IPS-15b (cell line): ENCODE data around the gene RPL27.
A peak's percentile ranks its signal among the peaks of the same experiment; 100 is the strongest.
"Not testable (repeated sequence)": the region's sequence is repeated elsewhere in the genome, so short reads cannot be mapped to it uniquely, and the experiment has no call there.

ENCODE experiments used
- H3K27me3 ChIP-seq: one replicate; pipeline ENCODE4 v1.6.1; 2013; ENCODE audit warnings: low read length; ENCODE audit not compliant: control insufficient read depth, insufficient read depth
- H3K36me3 ChIP-seq: one replicate; pipeline ENCODE4 v1.6.1; 2013; ENCODE audit warnings: low read length; ENCODE audit not compliant: control insufficient read depth, insufficient read depth
- H3K4me1 ChIP-seq: one replicate; pipeline ENCODE4 v1.6.1; 2013; ENCODE audit warnings: mild to moderate bottlenecking, low read length; ENCODE audit not compliant: control insufficient read depth, insufficient read depth
- H3K4me3 ChIP-seq: one replicate; pipeline ENCODE4 v1.5.1; 2013; ENCODE audit warnings: low read depth, low read length
- H3K9ac ChIP-seq: one replicate; pipeline ENCODE4 v1.6.1; 2013; ENCODE audit warnings: low read depth, mild to moderate bottlenecking, low read length
- H3K9me3 ChIP-seq: one replicate; pipeline ENCODE4 v1.6.1; 2013; ENCODE audit warnings: mild to moderate bottlenecking, low read length; ENCODE audit not compliant: control insufficient read depth, insufficient read depth

The RPL27 gene

DNA sequence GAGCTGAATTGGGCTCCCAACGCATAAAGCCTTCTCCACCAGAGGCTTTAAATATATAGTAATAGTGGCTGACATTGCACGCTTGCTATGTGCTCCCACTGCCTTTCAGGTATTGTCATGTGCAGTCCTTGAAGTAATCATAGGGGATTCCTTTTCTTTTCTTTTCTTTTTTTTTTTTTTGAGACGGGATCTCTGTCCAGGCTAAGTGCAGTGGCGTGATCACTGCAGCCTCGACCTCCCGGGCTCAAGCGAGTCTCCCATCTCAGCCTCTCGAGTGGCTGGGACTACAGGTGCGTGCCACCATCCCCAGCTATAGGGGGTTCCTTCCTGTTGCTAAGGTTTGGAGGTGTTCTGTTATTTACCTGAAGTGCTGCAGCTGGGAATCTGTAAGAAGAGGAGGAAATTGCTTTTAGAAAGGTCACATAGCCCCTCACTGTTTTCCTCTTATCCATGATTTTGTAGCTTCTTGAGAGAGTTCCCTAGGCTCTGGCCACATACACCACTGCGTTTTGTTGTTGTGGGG is 845 bp downstream of the RPL27 start:
- Histone ChIP-seq H3K4me3 (peak overlapping the region; percentile 97), H3K36me3 (peaks cover 44% of the 10 kb centered on the region), H3K9me3 (no peaks in the 10 kb centered on the region), H3K27me3 (no peaks in the 10 kb centered on the region), H3K4me1 (peaks cover 10% of the 10 kb centered on the region), H3K9ac (peak overlapping the region; percentile 100)

DNA sequence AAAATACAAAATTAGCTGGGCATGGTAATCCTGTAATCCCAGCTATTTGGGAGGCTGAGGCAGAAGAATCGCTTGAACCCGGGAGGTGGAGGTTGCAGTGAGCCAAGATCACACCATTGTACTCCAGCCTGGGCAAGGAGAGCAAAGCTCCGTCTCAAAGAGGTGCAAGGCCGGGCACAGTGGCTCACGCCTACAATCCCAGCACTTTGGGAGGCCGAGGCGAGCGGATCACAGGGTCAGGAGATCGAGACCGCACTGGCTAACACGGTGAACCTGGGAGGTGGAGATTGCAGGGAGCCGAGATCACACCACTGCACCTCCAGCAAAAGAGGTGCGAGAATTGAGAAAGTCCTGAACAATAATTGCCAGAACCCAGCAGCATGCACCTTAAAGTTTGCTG is 2.7 kb downstream of the RPL27 start:
- not testable (repeated sequence) for H3K9me3 ChIP-seq, H3K27me3 ChIP-seq, H3K9ac ChIP-seq, H3K4me3 ChIP-seq
- Histone ChIP-seq H3K36me3 (peaks cover 44% of the 10 kb centered on the region), H3K4me1 (peaks cover 10% of the 10 kb centered on the region)

DNA sequence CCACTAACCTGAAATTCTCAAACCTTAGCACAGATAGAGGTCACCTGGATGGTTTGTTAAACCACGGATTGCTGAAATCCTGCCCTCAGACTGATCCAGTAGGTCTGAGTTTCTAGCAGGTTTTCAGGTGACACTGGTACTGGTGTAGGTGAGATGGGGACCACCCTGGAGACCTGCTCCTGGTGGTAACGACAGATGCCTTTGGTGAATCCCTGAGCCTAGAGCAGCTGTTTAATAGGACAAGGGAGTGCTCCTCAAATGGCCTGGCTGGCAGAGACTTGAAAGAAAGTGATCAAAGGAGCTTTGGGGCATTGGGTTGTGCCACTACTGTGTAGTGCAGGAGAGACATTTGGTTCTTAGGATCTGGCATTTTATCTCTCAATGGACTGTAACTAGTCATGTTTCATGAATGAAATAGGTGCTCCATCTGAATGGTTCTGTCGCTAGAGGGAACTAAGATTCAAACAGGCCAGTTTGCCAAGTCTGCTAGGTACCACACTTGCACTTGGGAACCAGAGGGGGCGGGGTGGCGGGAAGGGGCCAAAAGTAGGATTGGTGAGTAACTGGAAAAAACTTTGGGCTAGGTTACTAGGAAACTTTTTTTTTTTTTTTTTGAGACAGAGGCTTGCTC is 5.4 kb downstream of the RPL27 start:
- Histone ChIP-seq H3K4me3 (no peak overlapping the region), H3K36me3 (peaks cover 44% of the 10 kb centered on the region), H3K9me3 (no peaks in the 10 kb centered on the region), H3K9ac (no peak overlapping the region), H3K4me1 (peaks cover 9% of the 10 kb centered on the region), H3K27me3 (no peaks in the 10 kb centered on the region)

DNA sequence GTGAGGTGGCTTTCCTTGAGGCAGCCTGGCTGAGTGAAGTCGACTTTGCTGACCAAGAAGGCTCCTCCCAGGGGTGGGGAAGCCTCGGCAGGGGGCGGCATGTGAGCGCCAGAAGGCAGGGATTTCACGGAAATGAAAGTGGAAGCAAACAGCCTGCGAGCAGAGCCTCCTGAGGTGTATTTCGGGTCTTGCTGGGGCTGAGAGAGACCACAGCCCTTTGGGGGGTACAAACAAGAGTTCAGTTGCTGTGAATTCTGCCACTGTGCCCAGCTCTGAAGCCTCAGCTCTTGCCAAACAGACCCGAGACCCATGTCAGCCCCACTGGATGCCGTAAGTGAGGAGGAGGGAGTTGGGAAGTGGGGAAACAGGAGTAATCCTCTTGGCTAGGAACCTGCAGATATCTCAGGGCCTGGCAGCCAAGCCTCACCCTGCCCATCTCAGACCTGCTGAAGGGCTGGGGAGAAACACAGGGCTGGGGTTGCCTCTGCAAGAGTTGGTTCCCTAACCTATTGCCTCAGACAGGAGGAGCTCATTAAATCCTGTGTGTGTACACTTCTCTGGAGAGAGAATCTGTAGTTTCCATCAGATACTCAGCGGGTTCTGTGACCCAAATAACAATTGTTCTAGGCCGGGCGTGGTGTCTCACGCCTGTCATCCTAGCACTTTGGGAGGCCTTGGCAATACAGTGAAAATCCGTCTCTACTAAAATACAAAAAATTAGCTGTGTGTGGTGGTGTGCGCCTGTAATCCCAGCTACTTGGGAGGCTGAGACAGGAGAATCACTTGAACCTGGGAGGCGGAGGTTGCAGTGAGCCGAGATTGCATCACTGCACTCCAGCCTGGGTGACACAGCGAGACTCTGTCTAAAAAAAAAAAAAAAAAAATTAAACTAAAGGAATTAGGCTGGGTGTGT is 8.7 kb downstream of the RPL27 start, which contains the start of gene IFI35:
Gene IFI35, plus strand, starts transcription at position 146 of the 913 bp plus-strand sequence. Its CDS starts 164 bp downstream, at position 310.
- no peaks in the 10 kb centered on the region for H3K27me3 ChIP-seq
- H3K9ac ChIP-seq = peak within 1 kb of the TSS; percentile 96
- no peaks in the 10 kb centered on the region for H3K9me3 ChIP-seq
- peaks cover 4% of the 10 kb centered on the region for H3K4me1 ChIP-seq
- peaks cover 18% of the 10 kb centered on the region for H3K36me3 ChIP-seq
- peak within 1 kb of the TSS; percentile 68 for H3K4me3 ChIP-seq

DNA sequence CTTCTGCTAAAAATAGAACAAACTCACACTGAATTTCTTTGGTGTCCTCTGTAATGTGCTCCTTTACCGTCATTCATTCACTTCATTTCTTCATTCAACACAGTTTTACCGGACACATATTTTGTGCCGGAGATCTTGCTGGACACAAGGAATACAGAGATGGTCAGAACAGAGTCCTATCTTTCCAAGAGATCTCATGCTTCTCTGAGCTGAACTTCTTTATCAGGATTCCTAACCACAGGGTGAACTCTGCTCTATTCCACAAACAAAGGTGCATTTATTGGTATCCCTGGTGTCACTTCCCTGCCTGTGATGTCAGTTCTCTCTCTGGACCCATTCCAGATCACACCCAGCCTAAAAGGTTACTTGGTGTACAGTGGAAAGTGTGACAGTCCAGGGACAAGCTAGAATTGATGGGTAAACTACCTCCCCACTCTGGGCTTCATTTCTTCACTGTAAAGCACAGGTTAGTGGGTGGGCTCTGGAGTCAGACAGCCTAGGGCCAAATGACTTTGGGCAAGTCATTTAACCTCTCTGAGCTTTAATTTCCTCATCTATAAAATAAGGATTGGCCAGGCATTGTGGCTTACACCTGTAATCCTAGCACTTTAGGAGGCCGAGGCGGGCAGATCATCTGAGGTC is 12.6 kb downstream of the RPL27 start:
- Histone ChIP-seq H3K9ac (no peak overlapping the region), H3K36me3 (peaks cover 10% of the 10 kb centered on the region), H3K4me1 (peaks cover 4% of the 10 kb centered on the region), H3K9me3 (no peaks in the 10 kb centered on the region), H3K4me3 (no peak overlapping the region), H3K27me3 (no peaks in the 10 kb centered on the region)

DNA sequence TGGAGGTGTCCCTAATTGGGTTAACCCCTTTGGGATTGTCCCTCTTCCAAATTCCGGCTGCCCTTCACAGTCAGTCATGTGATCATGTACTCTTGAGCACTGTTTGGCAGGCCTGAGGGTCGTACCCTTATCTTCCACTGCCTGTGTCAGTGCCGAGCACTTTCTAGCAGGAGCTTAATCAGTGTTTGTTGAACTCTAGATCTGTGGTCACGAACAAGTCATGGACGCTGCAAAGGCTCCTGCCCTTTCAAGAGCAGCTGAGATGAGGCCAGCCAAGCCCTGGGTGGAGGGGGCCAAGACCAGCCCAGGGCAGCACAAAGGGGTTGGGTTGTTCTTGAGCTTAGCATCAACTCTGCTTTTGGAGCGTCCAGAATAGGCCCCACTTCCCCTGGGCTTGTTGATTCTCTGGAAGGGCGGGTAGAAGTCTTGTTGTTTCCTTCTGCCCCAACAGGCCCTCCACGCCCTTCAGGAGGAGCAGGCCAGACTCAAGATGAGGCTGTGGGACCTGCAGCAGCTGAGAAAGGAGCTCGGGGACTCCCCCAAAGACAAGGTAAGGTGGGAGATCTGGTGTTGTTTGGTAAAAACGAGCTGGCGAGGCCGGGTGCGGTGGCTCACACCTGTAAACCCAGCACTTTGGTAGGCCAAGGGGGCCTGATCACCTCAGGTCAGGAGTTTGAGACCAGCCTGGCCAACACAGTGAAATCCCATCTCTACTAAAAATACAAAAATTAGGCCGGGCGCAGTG is 13.7 kb downstream of the RPL27 start:
- Histone ChIP-seq H3K36me3 (peaks cover 18% of the 10 kb centered on the region), H3K4me1 (peaks cover 2% of the 10 kb centered on the region), H3K4me3 (no peak overlapping the region), H3K27me3 (no peaks in the 10 kb centered on the region), H3K9me3 (no peaks in the 10 kb centered on the region), H3K9ac (no peak overlapping the region)

DNA sequence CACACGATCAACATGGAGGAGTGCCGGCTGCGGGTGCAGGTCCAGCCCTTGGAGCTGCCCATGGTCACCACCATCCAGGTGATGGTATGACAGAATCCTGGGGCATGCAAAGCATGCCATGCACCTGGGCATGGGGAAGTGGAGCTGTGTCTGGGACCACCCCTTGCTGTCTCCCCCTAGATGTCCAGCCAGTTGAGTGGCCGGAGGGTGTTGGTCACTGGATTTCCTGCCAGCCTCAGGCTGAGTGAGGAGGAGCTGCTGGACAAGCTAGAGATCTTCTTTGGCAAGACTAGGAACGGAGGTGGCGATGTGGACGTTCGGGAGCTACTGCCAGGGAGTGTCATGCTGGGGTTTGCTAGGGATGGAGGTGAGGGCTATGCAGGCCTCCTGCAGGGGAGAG is 15.1 kb downstream of the RPL27 start:
- H3K4me3 ChIP-seq = no peak overlapping the region
- no peak overlapping the region for H3K9ac ChIP-seq
- no peaks in the 10 kb centered on the region for H3K4me1 ChIP-seq
- peaks cover 26% of the 10 kb centered on the region for H3K36me3 ChIP-seq
- H3K9me3 ChIP-seq = no peaks in the 10 kb centered on the region
- H3K27me3 ChIP-seq = no peaks in the 10 kb centered on the region

DNA sequence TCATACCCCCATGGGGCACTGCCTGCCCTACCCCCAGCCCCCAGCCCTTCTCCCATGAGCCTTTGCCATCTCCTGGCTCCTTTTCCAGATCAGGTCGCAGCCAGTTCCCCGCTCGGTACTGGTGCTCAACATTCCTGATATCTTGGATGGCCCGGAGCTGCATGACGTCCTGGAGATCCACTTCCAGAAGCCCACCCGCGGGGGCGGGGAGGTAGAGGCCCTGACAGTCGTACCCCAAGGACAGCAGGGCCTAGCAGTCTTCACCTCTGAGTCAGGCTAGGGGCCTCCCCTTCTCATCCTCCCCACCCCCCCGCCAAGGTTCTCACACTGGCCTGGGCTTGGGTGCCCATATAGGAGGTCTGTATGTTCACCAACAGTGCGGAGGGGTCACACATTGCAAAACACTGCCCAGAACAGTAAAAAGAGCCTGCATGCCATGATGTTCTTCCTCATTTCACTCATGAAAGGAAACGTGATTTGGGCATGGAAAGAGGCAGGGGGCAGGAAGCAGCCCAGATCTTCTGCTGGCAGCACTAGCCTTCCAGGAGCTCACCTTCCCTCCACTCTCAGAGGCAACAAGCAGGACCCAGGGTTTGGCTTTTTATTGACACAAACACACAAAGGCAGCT is 15.9 kb downstream of the RPL27 start:
- peaks cover 28% of the 10 kb centered on the region for H3K36me3 ChIP-seq
- no peaks in the 10 kb centered on the region for H3K27me3 ChIP-seq
- no peaks in the 10 kb centered on the region for H3K9me3 ChIP-seq
- no peaks in the 10 kb centered on the region for H3K4me1 ChIP-seq
- H3K4me3 ChIP-seq = no peak overlapping the region
- H3K9ac ChIP-seq = no peak overlapping the region

DNA sequence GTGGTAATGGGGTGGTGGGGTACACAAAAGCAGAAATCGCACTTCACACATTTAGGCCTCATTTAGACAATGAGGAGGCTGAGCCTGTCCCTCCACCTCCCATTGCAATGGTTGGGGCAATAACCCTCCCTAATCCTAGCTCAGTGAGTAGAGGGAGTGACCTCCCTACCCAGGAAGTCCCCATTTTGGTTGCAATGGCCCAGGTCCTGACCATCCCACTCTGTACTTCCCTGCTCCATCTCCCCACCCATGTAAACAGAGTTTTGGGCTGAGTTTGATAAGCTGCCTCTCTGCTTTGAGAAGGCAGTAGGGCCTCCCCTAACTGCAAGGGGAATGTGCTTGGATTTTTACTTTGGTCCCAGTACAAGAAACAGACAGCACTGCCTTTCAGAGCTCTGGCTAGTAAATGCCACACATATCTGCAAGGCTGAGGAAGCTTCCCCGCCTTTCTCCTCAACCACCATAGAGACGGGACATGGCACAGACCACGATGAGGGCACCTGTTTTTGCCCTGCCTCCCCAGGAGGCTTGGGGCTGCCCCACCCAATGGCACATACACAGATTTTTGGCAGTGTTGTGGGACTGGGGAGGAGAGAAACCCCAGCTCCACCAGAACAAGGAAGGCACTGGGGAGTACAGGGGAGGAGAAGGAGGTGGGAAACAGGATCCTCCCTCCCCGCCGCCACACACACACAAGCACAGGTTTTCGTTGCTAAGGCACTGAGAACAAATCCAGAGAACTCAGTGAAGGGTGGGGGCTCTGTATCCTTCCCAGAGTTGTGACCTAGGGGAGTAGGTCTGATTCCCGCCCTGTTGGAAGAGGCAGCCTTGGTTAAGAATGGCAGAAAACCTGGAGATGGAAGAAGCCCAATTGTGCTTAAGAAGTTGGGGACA is 16.7 kb downstream of the RPL27 start:
- Histone ChIP-seq H3K27me3 (no peaks in the 10 kb centered on the region), H3K9me3 (no peaks in the 10 kb centered on the region), H3K36me3 (peaks cover 28% of the 10 kb centered on the region), H3K4me1 (peaks cover 4% of the 10 kb centered on the region), H3K9ac (no peak overlapping the region), H3K4me3 (no peak overlapping the region)

DNA sequence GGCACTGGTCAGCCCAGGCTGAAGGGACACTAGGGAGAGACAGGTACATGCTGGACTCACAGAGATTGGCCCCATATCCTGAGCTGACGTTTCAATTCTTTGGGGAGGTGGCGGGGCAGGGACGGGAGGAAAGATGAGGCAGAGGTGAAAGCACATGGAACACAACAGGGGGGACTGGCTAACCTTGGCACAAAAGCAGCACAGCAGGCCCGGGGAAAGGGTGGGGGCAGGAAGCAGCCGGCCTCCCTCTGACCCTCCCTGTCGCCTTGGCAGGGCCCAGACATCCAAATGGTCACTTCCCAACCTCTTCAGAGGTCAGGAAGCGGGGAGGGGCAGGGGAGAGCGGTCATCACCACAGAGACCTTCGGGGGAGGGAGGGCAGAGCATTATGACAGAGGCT is 17.4 kb downstream of the RPL27 start:
- H3K9me3 ChIP-seq = no peaks in the 10 kb centered on the region
- H3K4me1 ChIP-seq = peaks cover 8% of the 10 kb centered on the region
- H3K36me3 ChIP-seq = peaks cover 35% of the 10 kb centered on the region
- no peak overlapping the region for H3K4me3 ChIP-seq
- H3K27me3 ChIP-seq = no peaks in the 10 kb centered on the region
- H3K9ac ChIP-seq = no peak overlapping the region
